Measurements from ENCODE around the gene PCP2.

The PCP2 gene

GRCh38 chr19:7620442-7621412 is 12.8 kb downstream of the PCP2 start:
- no peak overlapping the region for H3K4me3 ChIP-seq (ENCODE audit: low read depth, low read length)

DNA sequence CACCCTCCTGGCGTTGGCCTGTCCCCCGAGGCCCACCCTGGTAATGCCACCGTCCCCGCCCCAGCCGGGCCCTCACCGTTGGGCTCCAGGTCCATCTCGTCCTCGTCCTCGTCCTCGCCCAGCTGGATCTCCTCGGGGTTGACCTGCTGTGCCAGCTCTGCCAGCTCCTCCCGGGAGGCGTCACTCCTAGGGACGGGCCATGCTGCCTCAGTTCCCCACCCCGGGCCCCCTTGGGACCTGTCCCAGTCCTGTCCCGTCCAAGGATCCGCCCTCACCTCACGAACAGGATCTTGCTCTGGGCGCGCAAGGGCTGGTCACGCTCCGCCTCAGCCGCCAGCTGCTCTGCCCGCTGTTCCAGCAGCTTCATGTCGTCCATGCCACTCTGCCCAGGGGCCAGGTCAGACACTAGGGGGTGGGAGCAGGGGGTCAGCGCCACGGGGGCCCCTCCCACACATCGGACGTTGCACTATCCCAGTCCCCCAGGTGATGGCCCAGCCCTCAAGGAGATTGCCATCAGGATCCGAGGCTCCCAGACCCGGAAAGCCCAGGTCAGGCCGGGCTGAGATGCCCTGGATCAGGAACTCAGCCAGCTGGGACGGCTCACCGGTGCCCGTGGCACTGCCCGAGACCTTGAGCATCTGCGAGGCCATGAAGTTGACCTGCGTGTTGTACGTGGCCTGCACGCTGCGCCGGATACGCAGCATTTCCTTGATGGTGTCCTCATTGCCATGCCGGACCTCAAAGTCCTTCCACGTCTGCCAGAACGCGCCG is 13.7 kb downstream of the PCP2 start:
- H3K4me3 ChIP-seq (ENCODE audit: low read depth, low read length), result no peak overlapping the region

- no peak overlapping the region for H3K4me3 ChIP-seq (ENCODE audit: low read depth, low read length)
Observed at GRCh38 chr19:7618771-7619510, 14.6 kb downstream of the PCP2 start.

- no peak overlapping the region for H3K4me3 ChIP-seq (ENCODE audit: low read depth, low read length)
Observed at GRCh38 chr19:7618348-7618747, 15.2 kb downstream of the PCP2 start.

DNA sequence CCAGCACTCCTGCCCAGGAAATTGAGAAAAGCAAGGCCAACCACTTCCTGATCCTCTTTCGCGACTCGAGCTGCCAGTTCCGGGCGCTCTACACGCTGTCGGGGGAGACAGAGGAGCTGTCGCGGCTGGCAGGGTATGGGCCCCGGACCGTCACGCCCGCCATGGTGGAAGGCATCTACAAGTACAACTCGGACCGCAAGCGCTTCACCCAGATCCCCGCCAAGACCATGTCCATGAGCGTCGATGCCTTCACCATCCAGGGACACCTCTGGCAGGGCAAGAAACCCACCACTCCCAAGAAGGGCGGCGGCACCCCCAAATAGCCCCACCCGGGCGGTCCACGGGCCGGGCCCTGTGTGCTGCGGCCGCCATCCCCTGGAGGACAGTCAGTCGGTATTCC is 15.8 kb downstream of the PCP2 start:
- no peak overlapping the region for H3K4me3 ChIP-seq (ENCODE audit: low read depth, low read length)

GRCh38 chr19:7617172-7617571 is 16.3 kb downstream of the PCP2 start:
- no peak overlapping the region for H3K4me3 ChIP-seq (ENCODE audit: low read depth, low read length)

DNA sequence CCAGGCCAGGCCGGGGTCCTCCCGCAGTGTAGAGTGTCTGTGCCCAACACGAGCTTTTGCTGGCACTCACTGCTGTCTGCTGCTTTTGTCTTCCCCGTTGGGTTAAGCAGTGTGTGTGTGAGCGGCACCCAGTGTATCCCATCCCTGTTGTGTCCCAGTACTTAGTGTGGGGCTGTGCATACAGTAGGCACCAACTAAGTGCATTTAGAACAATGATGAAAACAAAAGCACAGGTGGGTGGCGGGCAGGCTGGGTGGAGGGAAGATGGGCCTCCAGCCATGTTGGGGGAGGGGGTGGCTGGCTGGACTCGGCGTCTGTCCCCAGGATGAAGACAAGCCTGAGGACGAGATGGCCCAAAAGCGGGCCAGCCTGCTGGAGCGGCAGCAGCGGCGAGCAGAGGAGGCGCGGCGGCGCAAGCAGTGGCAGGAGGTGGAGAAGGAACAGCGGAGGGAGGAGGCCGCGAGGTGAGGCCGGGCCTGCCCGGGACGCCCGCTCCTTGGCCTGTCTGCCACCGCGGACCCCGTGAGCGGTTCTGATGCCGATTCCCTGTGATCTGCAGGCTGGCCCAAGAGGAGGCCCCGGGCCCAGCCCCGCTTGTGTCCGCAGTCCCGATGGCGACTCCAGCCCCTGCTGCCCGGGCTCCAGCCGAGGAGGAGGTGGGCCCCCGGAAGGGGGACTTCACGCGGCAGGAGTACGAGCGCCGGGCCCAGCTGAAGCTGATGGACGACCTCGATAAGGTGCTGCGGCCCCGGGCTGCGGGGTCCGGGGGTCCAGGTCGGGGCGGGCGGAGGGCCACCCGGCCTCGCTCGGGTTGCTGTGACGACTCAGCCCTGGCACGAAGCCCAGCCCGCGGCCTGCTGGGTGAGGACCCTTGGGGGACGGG is 18.4 kb downstream of the PCP2 start:
- H3K4me3 ChIP-seq (ENCODE audit: low read depth, low read length), result no peak overlapping the region

DNA sequence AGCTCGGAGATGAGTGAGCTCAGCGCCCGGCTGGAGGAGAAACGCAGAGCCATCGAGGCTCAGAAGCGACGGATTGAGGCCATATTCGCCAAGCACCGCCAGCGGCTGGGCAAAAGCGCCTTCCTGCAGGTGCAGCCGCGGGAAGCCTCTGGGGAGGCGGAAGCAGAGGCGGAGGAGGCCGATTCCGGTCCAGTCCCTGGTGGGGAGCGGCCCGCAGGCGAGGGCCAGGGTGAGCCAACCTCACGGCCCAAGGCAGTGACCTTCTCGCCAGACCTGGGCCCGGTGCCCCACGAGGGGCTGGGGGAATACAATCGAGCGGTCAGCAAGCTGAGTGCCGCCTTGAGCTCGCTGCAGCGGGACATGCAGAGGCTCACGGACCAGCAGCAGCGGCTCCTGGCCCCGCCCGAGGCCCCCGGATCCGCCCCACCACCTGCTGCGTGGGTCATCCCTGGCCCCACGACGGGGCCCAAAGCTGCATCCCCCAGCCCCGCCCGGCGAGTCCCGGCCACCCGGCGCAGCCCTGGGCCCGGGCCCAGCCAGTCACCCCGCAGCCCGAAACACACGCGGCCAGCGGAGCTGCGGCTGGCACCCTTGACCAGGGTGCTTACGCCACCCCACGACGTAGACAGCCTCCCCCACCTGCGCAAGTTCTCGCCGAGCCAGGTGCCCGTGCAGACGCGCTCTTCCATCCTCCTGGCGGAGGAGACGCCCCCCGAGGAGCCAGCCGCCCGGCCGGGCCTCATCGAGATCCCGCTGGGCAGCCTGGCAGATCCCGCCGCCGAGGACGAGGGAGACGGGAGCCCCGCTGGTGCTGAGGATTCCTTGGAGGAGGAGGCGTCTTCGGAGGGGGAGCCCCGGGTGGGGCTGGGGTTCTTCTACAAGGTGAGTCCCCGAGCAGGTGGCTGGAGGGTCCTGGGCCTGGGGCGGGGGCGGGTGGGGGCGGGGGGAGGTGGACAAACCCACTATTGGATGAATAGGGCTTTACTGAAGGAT is 20.9 kb downstream of the PCP2 start:
- no peak overlapping the region for H3K4me3 ChIP-seq (ENCODE audit: low read depth, low read length)

GRCh38 chr19:7611541-7612279 is 21.8 kb downstream of the PCP2 start:
- H3K4me3 ChIP-seq (ENCODE audit: low read depth, low read length), result no peak overlapping the region

- no peak overlapping the region for H3K4me3 ChIP-seq (ENCODE audit: low read depth, low read length)
Observed at GRCh38 chr19:7610491-7611240, 22.9 kb downstream of the PCP2 start.

GRCh38 chr19:7607874-7608560 is 25.5 kb downstream of the PCP2 start:
- H3K4me3 ChIP-seq (ENCODE audit: low read depth, low read length), result no peak overlapping the region

GRCh38 chr19:7607212-7607873 is 26.2 kb downstream of the PCP2 start:
- no peak overlapping the region for H3K4me3 ChIP-seq (ENCODE audit: low read depth, low read length)

DNA sequence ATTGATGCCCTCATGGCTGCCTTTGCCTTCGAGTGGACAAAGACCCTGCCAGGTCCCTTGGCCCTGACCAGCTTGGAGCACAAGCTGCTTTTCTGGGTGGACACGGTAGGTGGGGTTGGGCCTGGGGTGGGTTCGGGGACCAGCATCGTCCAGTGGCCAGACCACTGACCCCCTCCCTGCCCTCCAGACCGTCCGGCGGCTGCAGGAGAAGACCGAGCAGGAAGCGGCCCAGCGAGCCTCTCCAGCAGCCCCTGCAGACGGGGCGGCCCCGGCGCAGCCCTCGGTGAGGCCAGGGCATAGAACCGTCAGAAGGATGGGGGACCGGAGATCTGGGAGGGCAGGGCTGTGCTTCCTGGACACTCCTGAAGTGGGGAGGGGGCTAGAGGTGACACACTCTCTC is 27.2 kb downstream of the PCP2 start:
- no peak overlapping the region for H3K4me3 ChIP-seq (ENCODE audit: low read depth, low read length)

GRCh38 chr19:7605490-7606222 is 27.9 kb downstream of the PCP2 start:
- H3K4me3 ChIP-seq (ENCODE audit: low read depth, low read length), result no peak overlapping the region

DNA sequence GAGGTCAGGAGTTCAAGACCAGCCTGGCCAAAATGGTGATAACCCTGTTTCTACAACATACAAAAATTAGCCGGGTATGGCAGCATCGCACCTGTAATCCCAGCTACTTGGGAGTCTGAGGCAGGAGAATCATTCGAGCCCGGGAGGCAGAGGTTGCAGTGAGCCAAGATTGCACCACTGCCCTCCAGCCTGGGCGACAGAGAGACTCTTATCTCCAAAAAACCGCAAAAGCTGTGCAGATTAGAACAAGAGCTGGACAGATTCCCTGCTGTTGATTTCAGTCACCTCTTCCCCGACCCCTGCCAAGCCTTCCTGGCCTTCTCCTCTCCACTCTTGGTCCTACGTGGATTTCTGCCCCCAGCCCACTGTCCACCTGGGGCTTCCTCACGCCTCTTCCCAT is 29.6 kb downstream of the PCP2 start:
- H3K4me3 ChIP-seq (ENCODE audit: low read depth, low read length), result no peak overlapping the region

DNA sequence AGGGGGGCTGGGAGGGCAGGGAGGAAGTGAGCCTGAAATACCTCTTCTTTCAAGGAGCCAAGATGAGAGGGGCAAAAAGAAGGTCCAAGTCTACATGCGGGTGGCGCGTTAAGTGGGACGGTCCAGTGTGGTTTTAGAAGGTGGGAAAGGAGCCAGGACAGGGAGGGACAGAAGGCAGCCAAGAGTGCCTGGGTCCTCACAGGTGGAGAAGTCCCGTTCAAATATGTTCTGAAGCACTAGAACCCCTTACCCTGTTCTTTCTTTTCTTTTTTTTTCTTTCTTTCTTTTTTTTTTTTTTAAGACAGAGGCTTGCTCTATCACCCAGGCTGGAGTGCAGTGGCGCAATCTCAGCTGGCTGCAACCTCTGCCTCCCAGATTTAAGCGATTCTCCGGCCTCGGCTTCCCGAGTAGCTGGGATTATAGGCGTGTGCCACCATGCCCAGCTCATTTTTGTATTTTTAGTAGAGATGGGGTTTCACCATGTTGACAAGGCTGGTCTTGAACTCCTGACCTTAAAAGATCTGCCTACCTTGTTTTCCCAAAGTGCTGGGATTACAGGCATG is 30.5 kb downstream of the PCP2 start:
- no peak overlapping the region for H3K4me3 ChIP-seq (ENCODE audit: low read depth, low read length)
